Dermis lymphatic vessel endothelial cell (primary cell): ENCODE results near the gene OR4K5. TPM values are rescaled to one million over a fixed set of nuclear protein-coding genes. Genes with fewer than 3 reads are reported as not detected.

ENCODE experiments used
- total RNA-seq: library from RNA; depleted of rRNA; stranded (reverse); fragments of >200 nt; gene quantifications from 2 replicates; pipeline ENCODE4 v1.2.1, GENCODE V29; 2014

The OR4K5 gene, protein sequence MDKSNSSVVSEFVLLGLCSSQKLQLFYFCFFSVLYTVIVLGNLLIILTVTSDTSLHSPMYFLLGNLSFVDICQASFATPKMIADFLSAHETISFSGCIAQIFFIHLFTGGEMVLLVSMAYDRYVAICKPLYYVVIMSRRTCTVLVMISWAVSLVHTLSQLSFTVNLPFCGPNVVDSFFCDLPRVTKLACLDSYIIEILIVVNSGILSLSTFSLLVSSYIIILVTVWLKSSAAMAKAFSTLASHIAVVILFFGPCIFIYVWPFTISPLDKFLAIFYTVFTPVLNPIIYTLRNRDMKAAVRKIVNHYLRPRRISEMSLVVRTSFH
- not detected in 2 replicates for total RNA-seq

DNA sequence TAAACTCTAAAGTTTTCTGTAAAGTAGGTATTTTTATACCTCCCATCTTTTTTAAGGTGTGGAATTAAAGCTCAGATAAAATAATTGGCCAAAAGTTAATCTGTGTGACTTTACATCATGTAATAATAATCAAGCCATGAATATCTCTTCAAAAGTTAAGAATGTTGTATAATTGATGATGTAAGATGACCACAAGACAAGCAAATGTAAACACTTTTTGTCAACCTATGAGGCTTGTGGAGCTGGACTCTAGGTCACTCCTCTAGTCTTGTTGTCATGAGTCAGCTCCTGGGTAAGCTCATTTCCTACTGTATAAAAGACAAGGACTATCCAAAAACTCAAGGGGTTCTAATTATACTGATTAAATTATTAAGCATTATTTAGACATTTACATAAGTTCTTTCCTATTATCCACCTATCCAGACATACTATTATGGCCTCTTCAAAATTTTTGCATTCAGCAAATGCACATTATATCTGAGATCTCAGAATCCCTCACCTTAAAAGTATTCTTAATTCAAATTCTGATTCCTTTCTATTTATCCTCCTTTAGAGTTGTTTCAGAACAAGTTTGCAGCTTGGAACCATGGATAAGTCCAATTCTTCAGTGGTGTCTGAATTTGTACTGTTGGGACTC lies at the start of gene OR4K5:
Gene OR4K5, plus strand, starts transcription at position 587 of the 637 bp plus-strand sequence. Its CDS starts 0 bp downstream, at position 587.

DNA sequence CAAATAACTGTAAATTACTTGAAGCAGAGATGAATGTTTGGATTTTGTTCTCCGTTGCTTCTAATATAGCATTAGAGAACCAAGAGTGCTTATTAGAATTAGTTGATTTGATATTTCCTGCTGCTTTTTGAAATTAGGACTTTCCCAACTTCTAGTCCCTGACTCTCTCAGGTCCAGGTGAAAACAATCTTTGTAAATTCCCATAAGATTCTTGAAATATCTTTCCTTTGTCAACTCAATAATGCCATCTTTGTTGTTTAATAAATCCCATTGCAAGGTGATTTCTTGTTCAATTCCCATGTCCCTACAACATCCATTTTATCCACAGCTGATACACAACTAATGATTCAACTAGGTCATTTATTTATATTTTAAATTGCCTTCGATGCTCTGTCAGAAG lies 45.6 kb upstream of the OR4K5 start, which contains the start of gene OR4K2:
Gene OR4K2, plus strand, starts transcription at position 301 of the 400 bp plus-strand sequence. CDS start 1,126 bp downstream, outside the sequence.

DNA sequence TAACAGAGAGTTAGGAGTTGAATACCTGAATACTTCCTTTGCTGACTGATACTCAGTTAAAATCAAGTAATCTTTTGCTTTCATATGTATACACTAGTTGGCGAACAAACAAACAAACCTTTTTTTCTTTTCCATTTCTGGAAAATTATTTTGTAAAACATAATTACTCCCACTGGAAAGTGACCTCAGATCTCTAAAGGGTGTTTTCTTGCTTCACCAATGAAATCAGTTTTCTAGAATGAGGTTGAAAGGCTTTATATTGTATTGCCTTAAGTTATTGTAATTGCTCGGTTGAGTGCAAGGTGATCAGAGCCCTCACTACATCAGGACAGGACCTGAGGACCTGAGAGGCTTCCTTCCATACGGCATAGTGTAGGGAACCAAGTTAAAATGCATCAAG lies 10.2 kb downstream of the OR4K5 start, which contains the start of gene OR4K1:
Gene OR4K1, plus strand, starts transcription at position 301 of the 400 bp plus-strand sequence. CDS start 4,750 bp downstream, outside the sequence.

Other genes with a start within 250 kb of the OR4K5 start
- gene OR11H2, start 206.7 kb upstream of the OR4K5 start, total RNA-seq = not detected in 2 replicates
- not detected in 2 replicates for gene OR4Q3, start 177.0 kb upstream of the OR4K5 start, total RNA-seq
- not detected in 2 replicates for gene OR4M1, start 147.1 kb upstream of the OR4K5 start, total RNA-seq
- not detected in 2 replicates for gene OR4N2, start 116.8 kb upstream of the OR4K5 start, total RNA-seq
- gene OR4K2, start 45.5 kb upstream of the OR4K5 start, total RNA-seq = not detected in 2 replicates
- not detected in 2 replicates for gene OR4K1, start 10.3 kb downstream of the OR4K5 start, total RNA-seq
- not detected in 2 replicates for gene OR4K15, start 55.0 kb downstream of the OR4K5 start, total RNA-seq
- not detected in 2 replicates for gene OR4Q2, start 81.6 kb downstream of the OR4K5 start, total RNA-seq
- not detected in 2 replicates for gene OR4K14, start 98.7 kb downstream of the OR4K5 start, total RNA-seq
- gene OR4K13, start 115.4 kb downstream of the OR4K5 start, total RNA-seq = not detected in 2 replicates
- gene OR4L1, start 139.4 kb downstream of the OR4K5 start, total RNA-seq = not detected in 2 replicates
- gene OR4K17, start 190.1 kb downstream of the OR4K5 start, total RNA-seq = not detected in 2 replicates
- gene OR4N5, start 218.2 kb downstream of the OR4K5 start, total RNA-seq = not detected in 2 replicates